Cardiac muscle cell (in vitro differentiated cells and primary cell): ENCODE results near the gene TFG. TPM values are rescaled to one million over a fixed set of nuclear protein-coding genes. Genes with fewer than 3 reads are reported as not detected.

Experiments used
- DNase-seq, 2 donors: peaks; one replicate each; pipeline versions ENCODE4 v3.0.0 to v3.0.0-alpha.2; 2010 to 2017; ENCODE audit warnings: low read depth in 1 of 2, low spot score in 1 of 2
- H3K27ac ChIP-seq: fragments of 200-600 bp; sonication (generic); 2 replicates; pipeline ENCODE4 v1.5.1; 2016
- H3K27me3 ChIP-seq: fragments of 200-600 bp; sonication (generic); 2 replicates; pipeline ENCODE4 v1.6.0; 2016; ENCODE audit warnings: control low read depth
- H3K36me3 ChIP-seq: fragments of 200-600 bp; sonication (generic); 2 replicates; pipeline ENCODE4 v1.5.1; 2016; ENCODE audit warnings: control low read depth
- H3K4me1 ChIP-seq: fragments of 200-600 bp; sonication (generic); 2 replicates; pipeline ENCODE4 v1.8.1; 2017; ENCODE audit warnings: low read depth, mild to moderate bottlenecking, mixed run types
- H3K4me3 ChIP-seq: fragments of 200-600 bp; sonication (generic); 2 replicates; pipeline ENCODE4 v1.5.1; 2016; ENCODE audit warnings: mild to moderate bottlenecking
- H3K9me3 ChIP-seq: fragments of 200-600 bp; sonication (generic); 2 replicates; pipeline ENCODE4 v1.5.1; 2017; ENCODE audit warnings: low read depth, mild to moderate bottlenecking, control low read depth
- polyA plus RNA-seq: library from polyadenylated mRNA; unstranded; fragments of >200 nt; fragmentation: Nextera tagmentation; extraction: Ambion mirVana; gene quantifications from 2 replicates; pipeline ENCODE4 v1.2.1, GENCODE V29; 2016
- total RNA-seq: library from RNA; depleted of rRNA; stranded (reverse); fragments of >200 nt; gene quantifications from 2 replicates; pipeline ENCODE4 v1.2.3, GENCODE V29; 2016
- TF ChIP-seq, protein P1 (sequence below): IDR thresholded peaks from 2 replicates; pipeline ENCODE4 v1.5.1; 2012; ENCODE audit warnings: low read depth, mild to moderate bottlenecking, low read length

The TFG gene
- total and polyA plus RNA-seq, 2 experiments from 2014 or later: 136 to 365 TPM

DNA sequence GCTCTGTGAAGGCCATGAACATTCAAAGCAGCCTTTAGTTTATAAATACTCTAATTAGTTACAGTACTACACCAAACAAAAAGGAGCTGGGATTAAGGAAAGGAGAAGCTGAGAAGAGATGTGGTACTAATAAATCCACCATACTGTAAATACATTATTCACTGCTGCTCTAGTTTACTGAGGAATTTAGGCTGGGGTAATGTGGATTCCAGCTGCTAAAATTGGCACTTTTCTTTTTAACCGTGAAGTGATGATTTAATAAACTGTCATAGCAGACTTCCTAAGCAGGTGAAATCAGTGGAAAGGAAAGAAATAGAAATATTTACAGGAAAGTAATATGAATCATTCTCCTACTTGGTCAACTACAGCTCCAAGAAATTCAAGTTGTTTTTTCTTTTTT lies 88.7 kb downstream of the TFG start:
- TF ChIP-seq, protein P1, sequence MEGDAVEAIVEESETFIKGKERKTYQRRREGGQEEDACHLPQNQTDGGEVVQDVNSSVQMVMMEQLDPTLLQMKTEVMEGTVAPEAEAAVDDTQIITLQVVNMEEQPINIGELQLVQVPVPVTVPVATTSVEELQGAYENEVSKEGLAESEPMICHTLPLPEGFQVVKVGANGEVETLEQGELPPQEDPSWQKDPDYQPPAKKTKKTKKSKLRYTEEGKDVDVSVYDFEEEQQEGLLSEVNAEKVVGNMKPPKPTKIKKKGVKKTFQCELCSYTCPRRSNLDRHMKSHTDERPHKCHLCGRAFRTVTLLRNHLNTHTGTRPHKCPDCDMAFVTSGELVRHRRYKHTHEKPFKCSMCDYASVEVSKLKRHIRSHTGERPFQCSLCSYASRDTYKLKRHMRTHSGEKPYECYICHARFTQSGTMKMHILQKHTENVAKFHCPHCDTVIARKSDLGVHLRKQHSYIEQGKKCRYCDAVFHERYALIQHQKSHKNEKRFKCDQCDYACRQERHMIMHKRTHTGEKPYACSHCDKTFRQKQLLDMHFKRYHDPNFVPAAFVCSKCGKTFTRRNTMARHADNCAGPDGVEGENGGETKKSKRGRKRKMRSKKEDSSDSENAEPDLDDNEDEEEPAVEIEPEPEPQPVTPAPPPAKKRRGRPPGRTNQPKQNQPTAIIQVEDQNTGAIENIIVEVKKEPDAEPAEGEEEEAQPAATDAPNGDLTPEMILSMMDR: no peak
- no peak overlapping the region for H3K27ac ChIP-seq
- no peaks in the 10 kb centered on the region for H3K27me3 ChIP-seq
- no peaks in the 10 kb centered on the region for H3K36me3 ChIP-seq
- no peaks in the 10 kb centered on the region for H3K9me3 ChIP-seq
- H3K4me3 ChIP-seq: no peak overlapping the region
- peaks cover 6% of the 10 kb centered on the region for H3K4me1 ChIP-seq
- DNase-seq: no peak

Other genes starting within 250 kb of the TFG start
- 37.6 and 58.0 TPM in 2 replicates for gene TMEM45A, start 216.9 kb upstream of the TFG start, total RNA-seq
- 90.4 and 96.3 TPM in 2 replicates for gene TMEM45A, start 216.9 kb upstream of the TFG start, polyA plus RNA-seq
- gene ADGRG7, start 99.9 kb upstream of the TFG start, total RNA-seq: 43.2 and 46.5 TPM in 2 replicates
- 38.6 and 49.4 TPM in 2 replicates for gene ADGRG7, start 99.9 kb upstream of the TFG start, polyA plus RNA-seq